Loucy (cell line): ENCODE results near the gene VCAN.

Experiments
- H2AFZ ChIP-seq: fragments of 200-600 bp; sonication (generic); 2 replicates; pipeline ENCODE4 v1.6.0; 2016; ENCODE audit warnings: antibody characterized with exemption, mild to moderate bottlenecking, low read length, moderate library complexity
- H3F3A ChIP-seq: fragments of 200-600 bp; 2 replicates; pipeline ENCODE4 v1.6.0; 2016; ENCODE audit warnings: antibody characterized with exemption, low read depth, mild to moderate bottlenecking
- H3K27me3 ChIP-seq: fragments of 200-600 bp; sonication (generic); 2 replicates; pipeline ENCODE4 v1.6.1; 2014; ENCODE audit warnings: low read length, mild to moderate bottlenecking; ENCODE audit not compliant: insufficient read depth, poor library complexity, severe bottlenecking
- H3K36me3 ChIP-seq: fragments of 200-600 bp; sonication (generic); 2 replicates; pipeline ENCODE4 v1.6.1; 2016; ENCODE audit warnings: low read length; ENCODE audit not compliant: insufficient read depth
- H3K4me1 ChIP-seq: fragments of 200-600 bp; sonication (generic); 2 replicates; pipeline ENCODE4 v1.5.1; 2014; ENCODE audit warnings: low read length, mild to moderate bottlenecking; ENCODE audit not compliant: insufficient read depth, poor library complexity, severe bottlenecking
- H3K4me2 ChIP-seq: fragments of 200-600 bp; sonication (generic); 2 replicates; pipeline ENCODE4 v1.6.0; 2014; ENCODE audit warnings: antibody characterized with exemption, low read length, low read depth, mild to moderate bottlenecking; ENCODE audit not compliant: poor library complexity, severe bottlenecking
- H3K4me3 ChIP-seq: fragments of 200-600 bp; sonication (generic); 2 replicates; pipeline ENCODE4 v1.5.1; 2014; ENCODE audit warnings: low read length, mild to moderate bottlenecking, mixed read lengths; ENCODE audit not compliant: poor library complexity, severe bottlenecking
- H3K79me2 ChIP-seq: fragments of 200-600 bp; sonication (generic); 2 replicates; pipeline ENCODE4 v1.6.1; 2014; ENCODE audit warnings: low read length; ENCODE audit not compliant: insufficient read depth
- H3K9ac ChIP-seq: fragments of 200-600 bp; sonication (generic); 2 replicates; pipeline ENCODE4 v1.6.0; 2014; ENCODE audit warnings: mild to moderate bottlenecking, low read depth, low read length, moderate library complexity; ENCODE audit not compliant: poor library complexity, severe bottlenecking
- H3K9me2 ChIP-seq: fragments of 200-600 bp; sonication (generic); replicated peaks from 2 replicates; pipeline ENCODE4 v1.6.1; 2016; ENCODE audit warnings: low read depth, low read length, mixed read lengths
- H3K9me3 ChIP-seq: fragments of 200-600 bp; sonication (generic); 2 replicates; pipeline ENCODE4 v1.6.1; 2014; ENCODE audit warnings: mild to moderate bottlenecking, antibody characterized with exemption, low read length, low read depth; ENCODE audit not compliant: insufficient read depth
- H4K20me1 ChIP-seq: fragments of 200-600 bp; sonication (generic); 2 replicates; pipeline ENCODE4 v1.6.0; 2014; ENCODE audit warnings: antibody characterized with exemption, low read length, mild to moderate bottlenecking; ENCODE audit not compliant: insufficient read depth, poor library complexity, severe bottlenecking
- EZH2phosphoT487 ChIP-seq: fragments of 200-600 bp; IDR thresholded peaks from 2 replicates; pipeline ENCODE4 v1.6.1; 2018; ENCODE audit warnings: antibody characterized with exemption, mild to moderate bottlenecking, moderate library complexity, borderline replicate concordance
- TF ChIP-seq, protein P1 (sequence below): fragments of 200-600 bp; sonication (generic); conservative IDR thresholded peaks from 2 replicates; pipeline ENCODE4 v1.5.1; 2014; ENCODE audit warnings: mild to moderate bottlenecking, antibody characterized with exemption, low read length

VCAN gene

GRCh38 chr5:83498585-83498984, 27.0 kb downstream of the VCAN start:
- H3K4me1 ChIP-seq = no peaks in the 10 kb centered on the region
- no peak overlapping the region for H3K4me3 ChIP-seq
- no peaks in the 10 kb centered on the region for H3K27me3 ChIP-seq
- no peaks in the 10 kb centered on the region for H4K20me1 ChIP-seq
- H3K4me2 ChIP-seq = no peak overlapping the region
- H3F3A ChIP-seq = no peaks in the 10 kb centered on the region
- no peaks in the 10 kb centered on the region for H3K79me2 ChIP-seq
- no peaks in the 10 kb centered on the region for H3K9me3 ChIP-seq
- H3K9me2 ChIP-seq = no peaks in the 10 kb centered on the region
- H3K9ac ChIP-seq = no peak overlapping the region
- H2AFZ ChIP-seq = no peak overlapping the region
- TF ChIP-seq EZH2phosphoT487 = no peak
- TF ChIP-seq, protein P1, sequence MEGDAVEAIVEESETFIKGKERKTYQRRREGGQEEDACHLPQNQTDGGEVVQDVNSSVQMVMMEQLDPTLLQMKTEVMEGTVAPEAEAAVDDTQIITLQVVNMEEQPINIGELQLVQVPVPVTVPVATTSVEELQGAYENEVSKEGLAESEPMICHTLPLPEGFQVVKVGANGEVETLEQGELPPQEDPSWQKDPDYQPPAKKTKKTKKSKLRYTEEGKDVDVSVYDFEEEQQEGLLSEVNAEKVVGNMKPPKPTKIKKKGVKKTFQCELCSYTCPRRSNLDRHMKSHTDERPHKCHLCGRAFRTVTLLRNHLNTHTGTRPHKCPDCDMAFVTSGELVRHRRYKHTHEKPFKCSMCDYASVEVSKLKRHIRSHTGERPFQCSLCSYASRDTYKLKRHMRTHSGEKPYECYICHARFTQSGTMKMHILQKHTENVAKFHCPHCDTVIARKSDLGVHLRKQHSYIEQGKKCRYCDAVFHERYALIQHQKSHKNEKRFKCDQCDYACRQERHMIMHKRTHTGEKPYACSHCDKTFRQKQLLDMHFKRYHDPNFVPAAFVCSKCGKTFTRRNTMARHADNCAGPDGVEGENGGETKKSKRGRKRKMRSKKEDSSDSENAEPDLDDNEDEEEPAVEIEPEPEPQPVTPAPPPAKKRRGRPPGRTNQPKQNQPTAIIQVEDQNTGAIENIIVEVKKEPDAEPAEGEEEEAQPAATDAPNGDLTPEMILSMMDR = no peak
- no peaks in the 10 kb centered on the region for H3K36me3 ChIP-seq

GRCh38 chr5:83503662-83504061, 32.1 kb downstream of the VCAN start:
- no peaks in the 10 kb centered on the region for H4K20me1 ChIP-seq
- no peak overlapping the region for H3K9ac ChIP-seq
- no peaks in the 10 kb centered on the region for H3K9me2 ChIP-seq
- no peaks in the 10 kb centered on the region for H3K27me3 ChIP-seq
- H3K4me2 ChIP-seq = no peak overlapping the region
- no peaks in the 10 kb centered on the region for H3F3A ChIP-seq
- TF ChIP-seq EZH2phosphoT487 = no peak
- TF ChIP-seq, protein P1 = no peak
- no peaks in the 10 kb centered on the region for H3K4me1 ChIP-seq
- no peaks in the 10 kb centered on the region for H3K36me3 ChIP-seq
- H2AFZ ChIP-seq = no peak overlapping the region
- H3K9me3 ChIP-seq = no peaks in the 10 kb centered on the region
- H3K4me3 ChIP-seq = no peak overlapping the region
- H3K79me2 ChIP-seq = no peaks in the 10 kb centered on the region

DNA sequence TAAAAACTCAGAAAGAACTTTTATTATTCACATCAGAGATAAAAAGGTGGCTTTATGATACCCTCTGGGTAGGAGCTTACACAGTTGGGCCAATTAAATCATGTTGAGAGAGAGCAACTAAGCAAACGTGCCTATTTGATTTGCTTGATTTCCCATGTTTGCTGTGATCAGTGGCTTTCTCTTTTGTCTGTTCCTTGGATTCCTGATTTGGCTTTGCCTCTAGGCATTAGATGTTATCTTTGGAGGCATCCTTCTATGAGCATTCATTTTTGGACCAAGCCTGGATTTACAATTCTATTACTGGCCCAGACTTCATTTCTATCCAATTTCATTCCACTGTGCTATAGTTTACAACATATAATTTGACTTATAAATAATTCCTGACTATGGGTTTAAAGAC, 35.9 kb downstream of the VCAN start:
- H3K4me3 ChIP-seq = no peak overlapping the region
- no peak overlapping the region for H2AFZ ChIP-seq
- H3K4me2 ChIP-seq = no peak overlapping the region
- no peak for TF ChIP-seq EZH2phosphoT487
- TF ChIP-seq, protein P1 = no peak
- H3K9me3 ChIP-seq = no peaks in the 10 kb centered on the region
- H4K20me1 ChIP-seq = no peaks in the 10 kb centered on the region
- no peaks in the 10 kb centered on the region for H3K36me3 ChIP-seq
- no peaks in the 10 kb centered on the region for H3K27me3 ChIP-seq
- no peaks in the 10 kb centered on the region for H3F3A ChIP-seq
- no peaks in the 10 kb centered on the region for H3K4me1 ChIP-seq
- H3K9ac ChIP-seq = no peak overlapping the region
- H3K79me2 ChIP-seq = no peaks in the 10 kb centered on the region
- no peaks in the 10 kb centered on the region for H3K9me2 ChIP-seq
